HCT116 (cell line): ENCODE measurements around the gene EVX2. TPM values are rescaled to one million over a fixed set of nuclear protein-coding genes. Genes with fewer than 3 reads are reported as not detected.

ENCODE experiments used
- ATAC-seq: fragments of 200-7000 bp; cut with Tn5 transposase; 2 replicates; pipeline ENCODE4 v1.9.1; 2020; ENCODE audit warnings: mild to moderate bottlenecking, moderate library complexity
- BruUV-seq: library from RNA; stranded (reverse); fragments of 400-500 nt; replicated peaks from 2 replicates; lab custom pipeline; 2021; lab: Mats Ljungman, UMichigan
- CTCF ChIA-PET: fragments of 300-600 bp; sonication (Branson Sonifier 250); formaldehyde crosslinking; loops from one replicate; lab custom pipeline; 2021; ENCODE audit warnings: antibody characterized with exemption; lab: Charles Lee
- POLR2A ChIA-PET: fragments of 300-600, 350-600 bp; sonication (Branson Sonifier 250); formaldehyde crosslinking; loops from one replicate; lab custom pipeline; 2021; ENCODE audit warnings: antibody characterized with exemption; lab: Charles Lee
- RAD21 ChIA-PET, 2 experiments: fragments of 300-600 bp; sonication (Branson Sonifier 250); formaldehyde crosslinking; loops; one replicate each; lab custom pipeline; 2023; ENCODE audit warnings: low total read pairs in 2 of 2; ENCODE audit not compliant: uncharacterized antibody in 2 of 2, unreplicated experiment in 2 of 2, low non-redundant PET in 1 of 2; lab: Charles Lee
- DNase-seq: peaks from one replicate; pipeline ENCODE4 v3.0.0-alpha.2; 2010; ENCODE audit warnings: low read depth, low spot score
- H2AFZ ChIP-seq: fragments of 200-600 bp; shearing (Covaris generic), sonication (generic); 2 replicates; pipeline ENCODE4 v1.6.1; 2017; ENCODE audit warnings: low read depth, mixed run types, mixed read lengths, antibody characterized with exemption, low read length; ENCODE audit not compliant: poor library complexity, severe bottlenecking
- H3K27ac ChIP-seq: 2 replicates; pipeline ENCODE4 v1.5.1; 2012; ENCODE audit warnings: low read depth, low read length
- H3K27me3 ChIP-seq: fragments of 200-600 bp; sonication (generic); 2 replicates; pipeline ENCODE4 v1.6.1; 2016; ENCODE audit warnings: mixed run types, low read length, mixed read lengths; ENCODE audit not compliant: insufficient read depth
- H3K36me3 ChIP-seq, 2 experiments: fragments of 200-500 bp in 1 of 2; fragments of 200-600 bp in 1 of 2; sonication (Bioruptor generic) in 1 of 2; sonication (generic) in 1 of 2; 2 replicates each; pipeline versions ENCODE4 v1.5.1 to v1.6.1; 2014 to 2016; ENCODE audit warnings: low read length in 2 of 2, inconsistent platforms in 1 of 2, mixed read lengths in 1 of 2, mixed run types in 1 of 2; ENCODE audit not compliant: insufficient read depth in 2 of 2, control insufficient read depth in 1 of 2
- H3K4me1 ChIP-seq, 2 experiments: fragments of 200-600 bp in 1 of 2; sonication (generic) in 1 of 2; 2 replicates each; pipeline versions ENCODE4 v1.5.1 to v1.6.1; 2012 to 2017; ENCODE audit warnings: low read length in 2 of 2, inconsistent platforms in 1 of 2, mild to moderate bottlenecking in 1 of 2, mixed read lengths in 1 of 2, mixed run types in 1 of 2, moderate library complexity in 1 of 2; ENCODE audit not compliant: insufficient read depth in 2 of 2, control insufficient read depth in 1 of 2
- H3K4me2 ChIP-seq: fragments of 200-600 bp; sonication (generic); 2 replicates; pipeline ENCODE4 v1.6.1; 2017; ENCODE audit warnings: mixed run types, low read length, mixed read lengths
- H3K4me3 ChIP-seq, 2 experiments: fragments of 200-600 bp in 1 of 2; sonication (generic) in 1 of 2; replicated peaks in 1 of 2; 2 replicates each; pipeline ENCODE4 v1.5.1; 2011 to 2016; ENCODE audit warnings: low read length in 2 of 2, control low read depth in 1 of 2, low read depth in 1 of 2, mild to moderate bottlenecking in 1 of 2, mixed read lengths in 1 of 2, mixed run types in 1 of 2
- H3K79me2 ChIP-seq: fragments of 200-600 bp; sonication (generic); 2 replicates; pipeline ENCODE4 v1.6.1; 2017; ENCODE audit warnings: mild to moderate bottlenecking, mixed run types, low read length, moderate library complexity, mixed read lengths; ENCODE audit not compliant: insufficient read depth
- H3K9ac ChIP-seq: fragments of 200-600 bp; sonication (generic); 2 replicates; pipeline ENCODE4 v1.6.1; 2016; ENCODE audit warnings: low read length, mixed read lengths
- H3K9me2 ChIP-seq: fragments of 200-600 bp; sonication (generic), shearing (Covaris generic); 2 replicates; pipeline ENCODE4 v1.6.1; 2017; ENCODE audit warnings: mixed run types, mild to moderate bottlenecking, moderate library complexity; ENCODE audit not compliant: insufficient read depth
- H3K9me3 ChIP-seq, 2 experiments: fragments of 200-500 bp in 1 of 2; fragments of 200-600 bp in 1 of 2; sonication (Bioruptor generic) in 1 of 2; sonication (generic) in 1 of 2; 2 replicates each; pipeline ENCODE4 v1.6.1; 2014 to 2017; ENCODE audit warnings: low read length in 2 of 2, mixed read lengths in 2 of 2, inconsistent platforms in 1 of 2, low read depth in 1 of 2, mild to moderate bottlenecking in 1 of 2, mixed run types in 1 of 2, moderate library complexity in 1 of 2; ENCODE audit not compliant: control insufficient read depth in 1 of 2, insufficient read depth in 1 of 2
- H4K20me1 ChIP-seq: fragments of 200-600 bp; sonication (generic), shearing (Covaris generic); 2 replicates; pipeline ENCODE4 v1.6.1; 2017; ENCODE audit warnings: mixed run types, mild to moderate bottlenecking, moderate library complexity; ENCODE audit not compliant: insufficient read depth
- CBX3 ChIP-seq: IDR thresholded peaks from 2 replicates; pipeline ENCODE4 v1.6.1; 2012; ENCODE audit warnings: low read depth
- CEBPB ChIP-seq: IDR thresholded peaks from 2 replicates; pipeline ENCODE4 v1.6.1; 2012; ENCODE audit warnings: low read depth
- EGR1 ChIP-seq: IDR thresholded peaks from 2 replicates; pipeline ENCODE4 v1.6.1; 2012; ENCODE audit warnings: low read depth
- ELF1 ChIP-seq: IDR thresholded peaks from 2 replicates; pipeline ENCODE4 v1.6.1; 2012; ENCODE audit warnings: low read depth, borderline replicate concordance
- EZH2phosphoT487 ChIP-seq: fragments of 200-600 bp; IDR thresholded peaks from 2 replicates; pipeline ENCODE4 v1.6.1; 2018; ENCODE audit warnings: antibody characterized with exemption, borderline replicate concordance
- FOSL1 ChIP-seq: IDR thresholded peaks from 2 replicates; pipeline ENCODE4 v1.6.1; 2012; ENCODE audit warnings: low read depth
- JUND ChIP-seq: IDR thresholded peaks from 2 replicates; pipeline ENCODE4 v1.6.1; 2012
- MAX ChIP-seq: IDR thresholded peaks from 2 replicates; pipeline ENCODE4 v1.6.1; 2012
- POLR2A ChIP-seq: IDR thresholded peaks from 2 replicates; pipeline ENCODE4 v1.7.0; 2011; ENCODE audit warnings: borderline replicate concordance; ENCODE audit not compliant: insufficient read depth, insufficient read length; ENCODE audit errors: extremely low read depth
- POLR2AphosphoS5 ChIP-seq: IDR thresholded peaks from 2 replicates; pipeline ENCODE4 v1.6.1; 2011; ENCODE audit warnings: mild to moderate bottlenecking, low read depth, low read length, moderate library complexity
- RAD21 ChIP-seq: IDR thresholded peaks from 2 replicates; pipeline ENCODE4 v1.6.1; 2012; ENCODE audit warnings: low read depth, mild to moderate bottlenecking
- REST ChIP-seq: IDR thresholded peaks from 2 replicates; pipeline ENCODE4 v1.6.1; 2012; ENCODE audit warnings: low read depth
- SIN3A ChIP-seq: IDR thresholded peaks from 2 replicates; pipeline ENCODE4 v1.6.1; 2012; ENCODE audit warnings: low read depth
- SRF ChIP-seq: IDR thresholded peaks from 2 replicates; pipeline ENCODE4 v1.6.1; 2012; ENCODE audit warnings: low read depth
- TCF7L2 ChIP-seq: IDR thresholded peaks from 2 replicates; pipeline ENCODE4 v1.7.0; 2011; ENCODE audit warnings: borderline replicate concordance, inconsistent platforms; ENCODE audit not compliant: insufficient read depth, insufficient read length; ENCODE audit errors: extremely low read depth
- YY1 ChIP-seq: IDR thresholded peaks from 2 replicates; pipeline ENCODE4 v1.6.1; 2011; ENCODE audit warnings: low read length, low read depth, moderate library complexity, mild to moderate bottlenecking; ENCODE audit not compliant: insufficient replicate concordance; ENCODE audit errors: extremely low read depth
- ZBTB33 ChIP-seq: IDR thresholded peaks from 2 replicates; pipeline ENCODE4 v1.6.1; 2011; ENCODE audit warnings: mild to moderate bottlenecking, low read length, moderate library complexity; ENCODE audit not compliant: insufficient replicate concordance; ENCODE audit errors: extremely low read depth
- ZFX ChIP-seq: fragments of 450-650 bp; IDR thresholded peaks from 2 replicates; pipeline ENCODE4 v1.6.1; 2017
- ZNF274 ChIP-seq: fragments of 200-500 bp; sonication (Bioruptor generic); IDR thresholded peaks from 2 replicates; pipeline ENCODE4 v1.6.1; 2014; ENCODE audit warnings: mild to moderate bottlenecking, low read depth, low read length, inconsistent platforms
- intact Hi-C: fragments of 100-400 bp; cut with micrococcal nuclease; formaldehyde crosslinking; loops from 2 replicates; pipeline ENCODE4 v1.10.0; 2022
- total RNA-seq: library from RNA; stranded (reverse); gene quantifications from one replicate; pipeline ENCODE4 v1.2.1, GENCODE V29; 2021; ENCODE audit not compliant: unreplicated experiment

Gene EVX2
- total RNA-seq, 1 experiment from 2014 or later = not detected

- no peaks in the 10 kb centered on the region for H3K36me3 ChIP-seq
- H3K27ac ChIP-seq = no peak overlapping the region
- H3K9me2 ChIP-seq = no peaks in the 10 kb centered on the region
- intact Hi-C loops = no loop called here
- H3K4me2 ChIP-seq = no peak overlapping the region
- ATAC-seq (no peak), DNase-seq (no peak)
- no peak overlapping the region for H3K4me3 ChIP-seq
- no peak for TF ChIP-seq EZH2phosphoT487
- no peak for TF ChIP-seq CBX3
- no peak for TF ChIP-seq TCF7L2
- TF ChIP-seq CEBPB = no peak
- no peak for TF ChIP-seq FOSL1
- no peak for TF ChIP-seq EGR1
- TF ChIP-seq ELF1 = no peak
- no peak for TF ChIP-seq ZNF274
- TF ChIP-seq ZFX = no peak
- TF ChIP-seq POLR2A = no peak
- no peak for TF ChIP-seq YY1
- no peak for TF ChIP-seq MAX
- TF ChIP-seq SRF = no peak
- no peak for TF ChIP-seq ZBTB33
- TF ChIP-seq REST = no peak
- TF ChIP-seq SIN3A = no peak
- TF ChIP-seq POLR2AphosphoS5 = no peak
- no peak for TF ChIP-seq JUND
- TF ChIP-seq RAD21 = no peak
- TF ChIP-seq, all 23 proteins: peak for 0
- ChIA-PET CTCF (no interaction called here), RAD21 (no interaction called here), POLR2A (no interaction called here)
- H2AFZ ChIP-seq = no peak overlapping the region
- no peaks in the 10 kb centered on the region for H4K20me1 ChIP-seq
- H3K4me1 ChIP-seq = no peaks in the 10 kb centered on the region
- no peaks in the 10 kb centered on the region for H3K9me3 ChIP-seq
- H3K9ac ChIP-seq = no peak overlapping the region
- no TSS peak for BruUV-seq
- H3K79me2 ChIP-seq = no peaks in the 10 kb centered on the region
- no peaks in the 10 kb centered on the region for H3K27me3 ChIP-seq
Observed at GRCh38 chr2:176035013-176035691, 48.6 kb downstream of the EVX2 start.
